Neural crest cell (in vitro differentiated cells): Measurements from ENCODE around the gene PKM. TPM values are rescaled to one million over a fixed set of nuclear protein-coding genes. Genes with fewer than 3 reads are reported as not detected.
A peak's percentile ranks its signal among the peaks of the same experiment; 100 is the strongest.

Experiments used
- DNase-seq: peaks from one replicate; pipeline ENCODE4 v3.0.0; 2021; ENCODE audit warnings: low read depth, mixed read lengths, low spot score
- H3K27ac Mint-ChIP-seq: one replicate; pipeline ENCODE4 v1.8.0; 2021; ENCODE audit warnings: mild to moderate bottlenecking, mixed read lengths; ENCODE audit not compliant: unreplicated experiment
- H3K27me3 Mint-ChIP-seq: 2 replicates; pipeline ENCODE4 v1.8.0; 2021; ENCODE audit warnings: low read depth, mild to moderate bottlenecking, mixed read lengths
- H3K36me3 Mint-ChIP-seq: 2 replicates; pipeline ENCODE4 v1.8.0; 2021; ENCODE audit warnings: low read depth, mild to moderate bottlenecking, mixed read lengths
- H3K4me1 Mint-ChIP-seq: 2 replicates; pipeline ENCODE4 v1.8.0; 2021; ENCODE audit warnings: mixed read lengths
- H3K4me3 Mint-ChIP-seq: one replicate; pipeline ENCODE4 v1.8.0; 2021; ENCODE audit warnings: mild to moderate bottlenecking, mixed read lengths
- H3K9me3 Mint-ChIP-seq: 2 replicates; pipeline ENCODE4 v1.8.0; 2021; ENCODE audit warnings: mixed read lengths
- total RNA-seq: library from RNA; stranded (reverse); gene quantifications from 2 replicates; pipeline ENCODE4 v1.2.1, GENCODE V29; 2021
- TF ChIP-seq, protein P1 (sequence below): fragments of 200-600 bp; sonication (generic); conservative IDR thresholded peaks from 2 replicates; pipeline ENCODE4 v1.5.0; 2021; ENCODE audit warnings: antibody characterized with exemption, mild to moderate bottlenecking

Gene PKM
- total RNA-seq, 1 donor from 2014 or later: 905 TPM

DNA sequence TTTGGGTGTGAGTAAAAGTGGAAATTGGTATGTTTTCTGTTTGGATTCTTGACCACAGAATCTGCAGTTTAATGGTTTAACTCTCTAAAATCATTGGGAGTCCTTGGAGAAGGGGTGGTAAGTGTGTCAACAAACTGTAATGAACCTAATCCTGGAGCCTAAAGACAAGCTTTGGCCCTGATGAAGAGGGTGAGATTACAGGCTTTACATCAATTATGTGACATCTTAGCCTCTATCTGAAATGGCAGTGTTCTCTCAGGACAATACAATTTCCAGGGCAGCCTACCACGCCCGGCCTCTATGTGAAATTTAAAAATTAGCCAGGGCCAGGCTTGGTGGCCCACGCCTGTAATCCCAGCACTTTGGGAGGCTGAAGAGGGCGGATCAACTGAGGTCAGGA lies 4.3 kb upstream of the PKM start:
- Mint-ChIP-seq H3K27me3 (peaks cover 3% of the 10 kb centered on the region), H3K36me3 (no peaks in the 10 kb centered on the region)

DNA sequence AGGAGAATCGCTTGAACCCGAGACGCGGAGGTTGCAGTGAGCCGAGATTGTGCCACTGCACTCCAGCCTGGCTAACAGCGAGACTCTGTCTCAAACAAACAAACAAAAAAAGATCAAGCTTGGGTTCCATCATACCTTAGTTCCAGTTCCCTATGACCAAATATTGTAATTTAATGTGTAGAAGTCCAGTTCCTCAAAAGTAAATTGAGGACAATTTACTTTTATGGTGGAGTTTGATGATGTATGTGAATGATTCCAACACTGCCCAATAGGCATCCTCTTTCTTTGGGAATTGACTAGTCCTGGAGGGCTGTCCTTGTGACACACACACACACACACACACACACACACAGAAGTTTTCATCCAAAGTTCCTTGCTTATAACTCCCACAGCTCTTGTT lies 2.8 kb upstream of the PKM start:
- Mint-ChIP-seq H3K27me3 (peaks cover 3% of the 10 kb centered on the region), H3K4me1 (peaks cover 26% of the 10 kb centered on the region), H3K27ac (no peak overlapping the region), H3K4me3 (peak overlapping the region; percentile 61), H3K9me3 (no peaks in the 10 kb centered on the region), H3K36me3 (peaks cover 3% of the 10 kb centered on the region)
- DNase-seq: no peak
- TF ChIP-seq, protein P1, sequence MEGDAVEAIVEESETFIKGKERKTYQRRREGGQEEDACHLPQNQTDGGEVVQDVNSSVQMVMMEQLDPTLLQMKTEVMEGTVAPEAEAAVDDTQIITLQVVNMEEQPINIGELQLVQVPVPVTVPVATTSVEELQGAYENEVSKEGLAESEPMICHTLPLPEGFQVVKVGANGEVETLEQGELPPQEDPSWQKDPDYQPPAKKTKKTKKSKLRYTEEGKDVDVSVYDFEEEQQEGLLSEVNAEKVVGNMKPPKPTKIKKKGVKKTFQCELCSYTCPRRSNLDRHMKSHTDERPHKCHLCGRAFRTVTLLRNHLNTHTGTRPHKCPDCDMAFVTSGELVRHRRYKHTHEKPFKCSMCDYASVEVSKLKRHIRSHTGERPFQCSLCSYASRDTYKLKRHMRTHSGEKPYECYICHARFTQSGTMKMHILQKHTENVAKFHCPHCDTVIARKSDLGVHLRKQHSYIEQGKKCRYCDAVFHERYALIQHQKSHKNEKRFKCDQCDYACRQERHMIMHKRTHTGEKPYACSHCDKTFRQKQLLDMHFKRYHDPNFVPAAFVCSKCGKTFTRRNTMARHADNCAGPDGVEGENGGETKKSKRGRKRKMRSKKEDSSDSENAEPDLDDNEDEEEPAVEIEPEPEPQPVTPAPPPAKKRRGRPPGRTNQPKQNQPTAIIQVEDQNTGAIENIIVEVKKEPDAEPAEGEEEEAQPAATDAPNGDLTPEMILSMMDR: no peak

More for the DNA sequence above, 4.3 kb upstream of the PKM start:
- no peak overlapping the region for H3K27ac Mint-ChIP-seq
- TF ChIP-seq, protein P1: no peak
- H3K9me3 Mint-ChIP-seq: no peaks in the 10 kb centered on the region
- DNase-seq: no peak
- peaks cover 17% of the 10 kb centered on the region for H3K4me1 Mint-ChIP-seq
- H3K4me3 Mint-ChIP-seq: no peak overlapping the region

DNA sequence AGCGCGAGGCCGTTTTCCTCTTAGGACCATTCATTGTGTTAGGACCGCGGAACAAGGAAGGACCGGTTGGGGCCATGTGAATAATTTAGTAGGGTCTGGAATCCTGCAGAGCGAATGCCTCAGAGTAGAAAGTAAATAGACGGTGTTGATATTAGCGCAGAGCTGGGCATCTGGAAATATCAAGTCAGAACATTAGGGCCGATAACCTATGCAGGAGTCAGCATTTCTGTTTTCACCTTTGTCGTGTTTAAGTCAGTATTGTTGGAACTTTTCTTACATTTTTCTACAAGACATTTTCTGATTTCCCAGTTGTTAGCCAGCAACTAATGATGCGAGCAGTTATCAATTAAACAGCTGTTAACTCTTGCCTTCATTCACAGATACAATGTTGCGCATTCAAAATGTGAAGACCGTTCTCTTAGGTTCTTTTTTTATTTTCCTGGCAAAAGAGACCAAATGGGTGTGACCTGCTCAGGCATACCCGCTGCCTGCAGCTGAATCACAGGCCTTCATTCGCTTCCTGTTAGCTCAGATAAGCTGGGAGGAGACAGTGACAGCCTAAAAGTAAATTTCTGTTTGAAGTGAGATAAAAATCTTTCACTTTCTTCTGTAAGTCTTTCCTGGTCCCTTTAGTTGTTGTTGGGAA lies 966 bp upstream of the PKM start:
- TF ChIP-seq, protein P1: no peak
- Mint-ChIP-seq H3K27me3 (peaks cover 3% of the 10 kb centered on the region), H3K36me3 (peaks cover 3% of the 10 kb centered on the region), H3K4me1 (peaks cover 41% of the 10 kb centered on the region), H3K27ac (peak overlapping the region; percentile 95), H3K4me3 (peak overlapping the region; percentile 99), H3K9me3 (no peaks in the 10 kb centered on the region)
- DNase-seq: no peak

DNA sequence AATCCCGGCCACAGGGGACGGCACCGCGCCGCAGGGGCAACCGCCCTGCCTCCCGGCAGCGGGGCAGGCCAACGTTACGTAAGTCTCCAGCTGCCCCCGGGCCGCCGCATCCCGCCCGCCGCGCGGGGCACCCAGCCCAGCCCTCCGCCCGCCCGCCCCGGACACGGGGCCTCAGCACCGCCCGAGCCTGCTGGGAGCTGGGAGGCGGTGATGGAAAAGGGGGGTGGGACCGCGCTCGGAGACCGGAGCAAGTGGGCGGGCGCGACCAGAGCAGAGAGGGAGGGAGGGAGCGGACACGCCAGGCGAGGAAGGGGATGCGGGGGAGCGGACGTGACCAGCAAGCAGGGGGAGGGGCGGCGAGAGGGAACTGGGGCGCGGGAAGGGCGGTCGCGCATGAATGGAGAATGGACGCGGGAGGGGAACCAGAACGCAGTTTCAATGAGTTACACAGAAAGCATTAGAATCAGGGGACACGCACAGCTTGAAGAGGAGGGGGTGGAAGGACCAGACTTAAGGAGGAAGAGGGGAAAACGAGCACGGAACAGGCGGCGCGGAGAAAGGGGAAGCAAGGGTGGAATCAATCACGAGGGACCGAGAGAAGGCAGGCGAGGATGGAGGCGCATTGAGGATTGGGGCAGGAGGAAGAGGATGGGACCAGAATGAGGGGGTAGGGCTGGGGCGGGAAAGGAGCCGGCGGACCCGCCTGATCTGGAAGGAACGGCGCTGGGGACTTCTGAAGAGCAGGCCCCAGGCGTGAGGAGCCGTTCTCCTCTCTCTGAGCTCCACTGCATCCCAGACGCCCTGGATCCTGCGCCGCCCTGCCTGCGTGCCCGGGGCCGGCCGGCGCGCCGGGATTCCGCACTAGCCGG lies 559 bp downstream of the PKM start:
- Mint-ChIP-seq H3K9me3 (no peaks in the 10 kb centered on the region), H3K27ac (peak overlapping the region; percentile 100), H3K27me3 (peaks cover 3% of the 10 kb centered on the region), H3K4me1 (peaks cover 54% of the 10 kb centered on the region), H3K4me3 (peak overlapping the region; percentile 99), H3K36me3 (peaks cover 3% of the 10 kb centered on the region)
- DNase-seq: peak; percentile 91
- TF ChIP-seq, protein P1: no peak

DNA sequence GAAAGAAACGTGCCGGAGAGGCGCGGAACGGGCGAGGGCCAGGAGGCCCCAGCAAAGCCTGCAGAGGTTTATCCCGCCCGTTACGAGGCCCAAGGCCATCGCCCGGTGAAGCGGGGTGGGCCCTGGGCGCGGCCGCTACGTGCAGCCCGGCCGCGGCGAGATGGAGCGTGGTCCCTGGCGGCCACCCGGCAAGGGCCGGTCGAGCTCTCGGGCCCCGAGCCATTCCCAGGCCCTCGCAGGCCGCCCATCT lies 1.1 kb downstream of the PKM start:
- TF ChIP-seq, protein P1: no peak
- H3K27ac Mint-ChIP-seq: no peak overlapping the region
- peak overlapping the region; percentile 99 for H3K4me3 Mint-ChIP-seq
- peaks cover 3% of the 10 kb centered on the region for H3K27me3 Mint-ChIP-seq
- no peak for DNase-seq
- H3K9me3 Mint-ChIP-seq: no peaks in the 10 kb centered on the region
- H3K36me3 Mint-ChIP-seq: peaks cover 3% of the 10 kb centered on the region
- peaks cover 56% of the 10 kb centered on the region for H3K4me1 Mint-ChIP-seq
